Hepatocyte (in vitro differentiated cells): Measurements from ENCODE around the gene SLC25A18. TPM values are rescaled to one million over a fixed set of nuclear protein-coding genes. Genes with fewer than 3 reads are reported as not detected.

Experiments used
- DNase-seq: peaks from one replicate; pipeline ENCODE4 v3.0.0-alpha.2; 2016; ENCODE audit warnings: low spot score
- H2AFZ ChIP-seq: fragments of 200-600 bp; sonication (generic); 2 replicates; pipeline ENCODE4 v1.6.0; 2016; ENCODE audit warnings: antibody characterized with exemption, mild to moderate bottlenecking
- H3K27ac ChIP-seq: fragments of 200-600 bp; sonication (generic); 2 replicates; pipeline ENCODE4 v1.5.1; 2016; ENCODE audit warnings: mild to moderate bottlenecking
- H3K27me3 ChIP-seq: fragments of 200-600 bp; sonication (generic); 2 replicates; pipeline ENCODE4 v1.6.1; 2016
- H3K36me3 ChIP-seq: fragments of 200-600 bp; sonication (generic); replicated peaks from 2 replicates; pipeline ENCODE4 v1.5.1; 2016; ENCODE audit warnings: low read depth; ENCODE audit not compliant: insufficient read depth
- H3K4me1 ChIP-seq: fragments of 200-600 bp; sonication (generic); 2 replicates; pipeline ENCODE4 v1.5.1; 2016; ENCODE audit warnings: mild to moderate bottlenecking, moderate library complexity; ENCODE audit not compliant: insufficient read depth
- H3K4me2 ChIP-seq: fragments of 200-600 bp; sonication (generic); 2 replicates; pipeline ENCODE4 v1.6.0; 2016
- H3K4me3 ChIP-seq: fragments of 200-600 bp; sonication (generic); 2 replicates; pipeline ENCODE4 v1.5.1; 2016; ENCODE audit warnings: mild to moderate bottlenecking
- H3K79me2 ChIP-seq: fragments of 200-600 bp; sonication (generic); 2 replicates; pipeline ENCODE4 v1.6.0; 2017; ENCODE audit warnings: mild to moderate bottlenecking
- H3K9me2 ChIP-seq: fragments of 200-600 bp; sonication (generic); replicated peaks from 2 replicates; pipeline ENCODE4 v1.6.0; 2017; ENCODE audit warnings: mild to moderate bottlenecking; ENCODE audit not compliant: insufficient read depth
- H3K9me3 ChIP-seq: fragments of 200-600 bp; sonication (generic); 2 replicates; pipeline ENCODE4 v1.5.1; 2016; ENCODE audit warnings: low read depth, mild to moderate bottlenecking
- H4K20me1 ChIP-seq: fragments of 200-600 bp; sonication (generic); 2 replicates; pipeline ENCODE4 v1.6.0; 2016; ENCODE audit warnings: mild to moderate bottlenecking; ENCODE audit not compliant: insufficient read depth, poor library complexity, severe bottlenecking
- CTCF ChIP-seq: fragments of 200-600 bp; sonication (generic); IDR thresholded peaks from 2 replicates; pipeline ENCODE4 v1.5.1; 2016; ENCODE audit warnings: antibody characterized with exemption, mild to moderate bottlenecking; ENCODE audit not compliant: poor library complexity
- EZH2 ChIP-seq: fragments of 200-600 bp; sonication (generic); IDR thresholded peaks from 2 replicates; pipeline ENCODE4 v1.6.1; 2016; ENCODE audit warnings: antibody characterized with exemption, mild to moderate bottlenecking, borderline replicate concordance
- EZH2phosphoT487 ChIP-seq: fragments of 200-600 bp; sonication (generic); IDR thresholded peaks from one replicate; pipeline ENCODE4 v1.6.1; 2018; ENCODE audit warnings: antibody characterized with exemption, mild to moderate bottlenecking, low read depth, moderate library complexity; ENCODE audit not compliant: unreplicated experiment, severe bottlenecking
- WGBS: methylation state at CpG from one replicate; pipeline ENCODE4 v1.1.6; 2016; ENCODE audit warnings: low lambda C conversion rate; ENCODE audit errors: missing lambda C conversion rate; 5-methylcytosine and 5-hydroxymethylcytosine counted together
- polyA plus RNA-seq: library from polyadenylated mRNA; unstranded; fragments of >200 nt; fragmentation: Nextera tagmentation; extraction: Ambion mirVana; gene quantifications from 2 replicates; pipeline ENCODE4 v1.2.1, GENCODE V29; 2016
- total RNA-seq: library from RNA; depleted of rRNA; stranded (reverse); fragments of >200 nt; gene quantifications from 2 replicates; pipeline ENCODE4 v1.2.3, GENCODE V29; 2014

Gene SLC25A18
- total and polyA plus RNA-seq, 2 experiments from 2014 or later, result 3.5 to 4.2 TPM

- peaks cover 14% of the 10 kb centered on the region for H3K4me1 ChIP-seq
- peak overlapping the region; percentile 56 for H2AFZ ChIP-seq
- no peaks in the 10 kb centered on the region for H3K9me2 ChIP-seq
- peak overlapping the region; percentile 99 for H3K27ac ChIP-seq
- peak overlapping the region; percentile 78 for H3K4me2 ChIP-seq
- H4K20me1 ChIP-seq, result no peaks in the 10 kb centered on the region
- peak; percentile 72 for DNase-seq
- no peaks in the 10 kb centered on the region for H3K27me3 ChIP-seq
- H3K4me3 ChIP-seq, result peak overlapping the region; percentile 70
- H3K79me2 ChIP-seq, result peaks cover 46% of the 10 kb centered on the region
- WGBS, result 9% methylated on average over 8 of the region's 8 CpGs
- no peaks in the 10 kb centered on the region for H3K36me3 ChIP-seq
- H3K9me3 ChIP-seq, result no peaks in the 10 kb centered on the region
- no peak for TF ChIP-seq EZH2
- no peak for TF ChIP-seq EZH2phosphoT487
- TF ChIP-seq CTCF, result no peak
Measured at GRCh38 chr22:17639247-17639741, 76.0 kb downstream of the SLC25A18 start.

Other genes with a start within 250 kb of the SLC25A18 start
- 3.3 and 3.6 TPM in 2 replicates for gene CECR2, start 194.0 kb upstream of the SLC25A18 start, total RNA-seq
- 1.2 and 2.2 TPM in 2 replicates for gene CECR2, start 194.0 kb upstream of the SLC25A18 start, polyA plus RNA-seq
- 145 and 191 TPM in 2 replicates for gene ATP6V1E1, start 65.3 kb downstream of the SLC25A18 start, total RNA-seq
- gene ATP6V1E1, start 65.3 kb downstream of the SLC25A18 start, polyA plus RNA-seq, result 122 and 146 TPM in 2 replicates
- gene BCL2L13, start 75.3 kb downstream of the SLC25A18 start, total RNA-seq, result 35.6 and 38.6 TPM in 2 replicates
- gene BCL2L13, start 75.3 kb downstream of the SLC25A18 start, polyA plus RNA-seq, result 23.4 and 34.4 TPM in 2 replicates
- gene BID, start 211.0 kb downstream of the SLC25A18 start, total RNA-seq, result 34.5 and 41.6 TPM in 2 replicates
- gene BID, start 211.0 kb downstream of the SLC25A18 start, polyA plus RNA-seq, result 55.5 and 72.3 TPM in 2 replicates